Naive B cell (primary cell): ENCODE data around the gene PTGER1. TPM values are rescaled to one million over a fixed set of nuclear protein-coding genes. Genes with fewer than 3 reads are reported as not detected.

ENCODE experiments used
- ATAC-seq, 2 donors: fragments of 150-1000 bp; cut with Tn5 transposase; 2 replicates each; pipeline ENCODE4 v1.10.0; 2021; ENCODE audit warnings: low read depth in 2 of 2, mild to moderate bottlenecking in 2 of 2, moderate library complexity in 2 of 2
- DNase-seq: peaks from one replicate; pipeline ENCODE4 v3.0.0; 2022
- H3K27ac Mint-ChIP-seq, 6 donors: one replicate each; pipeline ENCODE4 v1.8.0; 2020 to 2022; ENCODE audit warnings: mild to moderate bottlenecking in 6 of 6, mixed read lengths in 6 of 6, moderate library complexity in 5 of 6, inconsistent platforms in 2 of 6
- H3K27me3 Mint-ChIP-seq, 3 donors: one replicate each; pipeline ENCODE4 v1.8.0; 2021 to 2022; ENCODE audit warnings: mixed read lengths in 3 of 3, mild to moderate bottlenecking in 1 of 3
- H3K36me3 Mint-ChIP-seq, 2 donors: one replicate each; pipeline ENCODE4 v1.8.0; 2020 to 2022; ENCODE audit warnings: mixed read lengths in 2 of 2, inconsistent platforms in 1 of 2, mild to moderate bottlenecking in 1 of 2
- H3K4me1 Mint-ChIP-seq, 3 donors: one replicate each; pipeline ENCODE4 v1.8.0; 2020 to 2022; ENCODE audit warnings: mixed read lengths in 3 of 3, inconsistent platforms in 1 of 3, mild to moderate bottlenecking in 1 of 3, moderate library complexity in 1 of 3
- H3K4me3 Mint-ChIP-seq, 8 donors: one replicate each; pipeline ENCODE4 v1.8.0; 2020 to 2022; ENCODE audit warnings: mild to moderate bottlenecking in 8 of 8, mixed read lengths in 8 of 8, moderate library complexity in 8 of 8, inconsistent platforms in 2 of 8
- H3K9me3 Mint-ChIP-seq, 7 donors: one replicate each; pipeline ENCODE4 v1.8.0; 2020 to 2022; ENCODE audit warnings: mixed read lengths in 7 of 7, mild to moderate bottlenecking in 5 of 7, inconsistent platforms in 2 of 7, moderate library complexity in 1 of 7
- polyA plus RNA-seq, 6 donors: library from polyadenylated mRNA; unstranded; fragments of 300-500 nt; fragmentation: Illumina TruSeq; gene quantifications; one replicate each; pipeline ENCODE4 v1.2.3, GENCODE V29; 2021; ENCODE audit warnings: low read depth in 6 of 6

Gene PTGER1
- polyA plus RNA-seq, 6 donors from 2014 or later: not detected

- H3K4me1 Mint-ChIP-seq: peaks cover 29 to 52% (median 44%) of the 10 kb centered on the region in 3 donors
- H3K9me3 Mint-ChIP-seq: no peaks in the 10 kb centered on the region
- no peaks in the 10 kb centered on the region for H3K27me3 Mint-ChIP-seq
- H3K27ac Mint-ChIP-seq: peak overlapping the region in 5 of 6 donors; percentile 1 to 75 (median 64)
- H3K4me3 Mint-ChIP-seq: peak overlapping the region in 7 of 8 donors; percentile 74 to 96 (median 95)
- H3K36me3 Mint-ChIP-seq: peaks cover 0 to 4% of the 10 kb centered on the region in 2 donors
- DNase-seq: no peak
- no peak for ATAC-seq
These were observed 36.1 kb downstream of the PTGER1 start for GRCh38 chr19:14439014-14439413.

DNA sequence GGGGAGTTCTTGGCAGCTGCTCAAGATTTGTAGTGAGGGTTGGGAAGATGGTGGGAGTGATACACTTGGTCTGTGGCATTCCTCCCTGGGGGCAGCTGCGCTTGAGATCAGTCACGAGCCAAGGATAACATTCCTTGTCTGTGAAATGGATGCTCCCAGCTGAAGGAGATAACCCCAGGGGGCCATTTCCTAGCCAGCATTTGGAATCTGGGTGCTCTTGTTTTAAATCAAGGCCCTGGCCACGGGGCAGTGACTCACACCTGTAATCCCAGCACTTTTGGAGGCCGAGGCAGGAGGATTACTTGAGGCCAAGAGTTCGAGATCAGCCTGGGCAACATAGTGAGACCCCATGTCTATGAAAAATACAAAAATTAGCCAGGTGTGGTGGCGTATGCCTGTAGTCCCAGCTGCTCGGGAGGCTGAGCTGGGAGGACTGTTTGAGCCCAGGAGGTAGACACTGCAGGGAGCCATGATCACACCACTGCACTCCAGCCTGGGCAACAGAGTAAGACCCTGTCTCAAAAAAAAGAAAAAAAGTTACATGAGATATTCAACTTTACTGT is 37.5 kb downstream of the PTGER1 start:
- peak overlapping the region in 1 of 6 donors; percentile 71 for H3K27ac Mint-ChIP-seq
- H3K36me3 Mint-ChIP-seq: no peaks in the 10 kb centered on the region
- DNase-seq: no peak
- no peaks in the 10 kb centered on the region for H3K9me3 Mint-ChIP-seq
- H3K4me3 Mint-ChIP-seq: peak overlapping the region in 4 of 8 donors; percentile 3 to 61 (median 22)
- peaks cover 32 to 54% (median 45%) of the 10 kb centered on the region in 3 donors for H3K4me1 Mint-ChIP-seq
- no peak for ATAC-seq
- no peaks in the 10 kb centered on the region for H3K27me3 Mint-ChIP-seq

- H3K4me1 Mint-ChIP-seq: peaks cover 32 to 62% (median 47%) of the 10 kb centered on the region in 3 donors
- peak overlapping the region in 5 of 6 donors; percentile 16 to 65 (median 38) for H3K27ac Mint-ChIP-seq
- no peak for DNase-seq
- H3K9me3 Mint-ChIP-seq: no peaks in the 10 kb centered on the region
- H3K27me3 Mint-ChIP-seq: peaks cover 0 to 5% (median 0%) of the 10 kb centered on the region in 3 donors
- ATAC-seq: no peak
- H3K4me3 Mint-ChIP-seq: peak overlapping the region; percentile 22 to 90 (median 62)
- H3K36me3 Mint-ChIP-seq: no peaks in the 10 kb centered on the region
These were observed 39.7 kb downstream of the PTGER1 start for GRCh38 chr19:14435320-14436050.

- Mint-ChIP-seq H3K27ac (peak overlapping the region in 5 of 6 donors; percentile 51 to 91 (median 80)), H3K27me3 (peaks cover 0 to 8% (median 0%) of the 10 kb centered on the region in 3 donors), H3K4me1 (peaks cover 26 to 55% (median 40%) of the 10 kb centered on the region in 3 donors), H3K9me3 (no peaks in the 10 kb centered on the region), H3K4me3 (peak overlapping the region; percentile 54 to 92 (median 79)), H3K36me3 (no peaks in the 10 kb centered on the region)
- ATAC-seq (no peak), DNase-seq (no peak)
These were observed 40.4 kb downstream of the PTGER1 start for GRCh38 chr19:14434543-14435319.

DNA sequence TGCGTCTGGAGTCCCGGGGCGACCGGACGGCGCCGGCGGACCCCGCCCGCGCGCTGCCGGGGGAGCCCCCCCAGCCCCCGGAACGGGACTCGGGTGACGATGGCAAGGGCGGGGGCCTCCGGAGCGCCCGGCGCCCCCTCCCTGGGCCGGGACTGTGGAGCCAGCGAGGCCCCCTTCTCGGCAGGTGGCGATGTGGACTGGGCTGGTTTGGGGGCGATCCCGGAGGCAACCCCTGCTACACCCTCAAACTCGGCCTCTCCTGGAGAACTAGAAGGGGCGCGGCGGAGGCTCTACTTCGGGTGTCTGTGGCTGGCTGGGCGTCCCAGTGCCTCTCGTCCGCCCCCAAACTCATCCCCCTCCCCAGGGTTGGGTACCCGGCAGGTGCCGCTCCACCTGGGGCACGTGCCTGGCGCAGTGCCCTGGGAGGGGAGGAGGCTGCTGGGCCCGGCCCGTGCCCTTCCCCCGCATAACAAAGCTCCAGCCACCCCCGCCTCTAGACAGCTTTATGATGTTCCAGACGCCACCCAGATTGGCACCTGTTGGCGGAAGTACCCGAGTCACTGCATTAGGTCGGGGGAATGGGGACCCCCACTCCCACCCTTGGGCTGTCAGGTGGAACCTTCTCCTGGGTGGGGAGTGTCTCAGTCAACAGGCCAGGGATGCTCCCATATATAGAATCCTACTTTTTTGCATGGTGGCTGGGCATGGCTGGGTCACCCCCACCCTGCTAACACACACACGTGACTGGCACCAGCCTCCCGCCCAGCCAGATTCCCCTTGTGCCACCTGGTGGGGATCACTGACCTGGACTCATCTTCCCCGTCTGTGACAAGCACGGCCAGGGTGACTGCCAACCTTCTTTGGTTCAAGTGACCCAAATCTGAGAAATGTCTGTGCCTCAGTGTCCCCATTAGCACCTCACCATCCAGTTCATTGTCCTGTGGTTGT is 41.3 kb downstream of the PTGER1 start:
- Mint-ChIP-seq H3K4me1 (peaks cover 19 to 46% (median 31%) of the 10 kb centered on the region in 3 donors), H3K36me3 (no peaks in the 10 kb centered on the region), H3K27me3 (peaks cover 0 to 8% (median 0%) of the 10 kb centered on the region in 3 donors), H3K27ac (peak overlapping the region; percentile 38 to 87 (median 72)), H3K4me3 (peak overlapping the region; percentile 54 to 92 (median 79)), H3K9me3 (no peaks in the 10 kb centered on the region)
- ATAC-seq (peak; percentile 68 to 73), DNase-seq (peak; percentile 61)

DNA sequence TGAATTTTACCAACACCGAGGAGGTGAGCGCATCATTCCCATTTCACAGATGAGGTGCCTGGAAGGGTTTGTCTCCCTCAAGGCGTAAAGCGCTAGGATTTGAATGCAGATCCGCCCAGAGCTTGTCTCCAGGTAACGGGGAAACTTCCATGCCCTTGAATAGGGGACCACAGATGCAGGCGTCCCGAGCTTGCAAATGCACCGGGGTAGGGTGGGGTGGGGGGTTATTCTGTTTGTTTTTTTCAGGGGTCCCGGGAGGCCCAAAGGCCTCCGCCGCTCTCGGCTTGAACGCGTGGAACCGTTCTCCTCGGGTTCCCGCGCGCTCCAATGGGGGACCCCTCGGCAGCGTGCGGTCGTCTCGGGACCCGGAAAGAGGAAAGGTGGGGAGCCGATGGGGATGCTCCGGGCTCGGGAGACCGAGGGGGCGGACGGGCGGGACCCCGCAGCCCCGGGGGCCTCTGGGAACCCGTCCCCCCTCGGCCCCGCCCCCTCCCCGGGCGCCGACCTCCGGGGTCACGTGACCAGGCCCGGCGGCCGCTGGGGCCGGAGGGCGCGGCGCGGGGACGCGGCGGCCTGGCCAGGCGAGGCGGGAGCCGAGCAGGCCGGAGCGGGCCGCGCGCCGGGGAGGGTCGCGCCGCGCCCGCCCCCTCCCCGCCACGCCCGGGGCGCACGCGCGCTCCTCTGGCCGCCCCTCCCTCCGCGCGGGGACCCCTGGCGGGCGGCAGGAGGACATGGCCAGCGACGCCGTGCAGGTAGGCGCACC is 42.2 kb downstream of the PTGER1 start, which contains the start of gene PKN1:
Gene PKN1, plus strand, starts transcription at position 516 of the 763 bp plus-strand sequence. Its CDS starts 216 bp downstream, at position 732.
- Mint-ChIP-seq H3K9me3 (no peaks in the 10 kb centered on the region), H3K27me3 (peaks cover 0 to 8% (median 0%) of the 10 kb centered on the region in 3 donors), H3K27ac (peak within 1 kb of the TSS; percentile 67 to 89 (median 86)), H3K36me3 (no peaks in the 10 kb centered on the region), H3K4me3 (peak within 1 kb of the TSS; percentile 84 to 96 (median 88)), H3K4me1 (peaks cover 19 to 42% (median 29%) of the 10 kb centered on the region in 3 donors)
- ATAC-seq (peak; percentile 49 to 51), DNase-seq (peak; percentile 67)

GRCh38 chr19:14430712-14431111 is 44.4 kb downstream of the PTGER1 start:
- DNase-seq (no peak), ATAC-seq (no peak)
- H3K36me3 Mint-ChIP-seq: no peaks in the 10 kb centered on the region
- H3K4me1 Mint-ChIP-seq: peaks cover 22 to 32% (median 29%) of the 10 kb centered on the region in 3 donors
- peaks cover 0 to 8% (median 0%) of the 10 kb centered on the region in 3 donors for H3K27me3 Mint-ChIP-seq
- peak overlapping the region in 6 of 8 donors; percentile 3 to 76 (median 42) for H3K4me3 Mint-ChIP-seq
- no peaks in the 10 kb centered on the region for H3K9me3 Mint-ChIP-seq
- H3K27ac Mint-ChIP-seq: peak overlapping the region in 2 of 6 donors; percentile 72 to 73

- peaks cover 14 to 16% (median 14%) of the 10 kb centered on the region in 3 donors for H3K4me1 Mint-ChIP-seq
- ATAC-seq: no peak
- no peak for DNase-seq
- peaks cover 0 to 8% (median 0%) of the 10 kb centered on the region in 3 donors for H3K27me3 Mint-ChIP-seq
- H3K27ac Mint-ChIP-seq: no peak overlapping the region
- no peaks in the 10 kb centered on the region for H3K36me3 Mint-ChIP-seq
- no peaks in the 10 kb centered on the region for H3K9me3 Mint-ChIP-seq
- H3K4me3 Mint-ChIP-seq: peak overlapping the region in 1 of 8 donors; percentile 54
These were observed 46.2 kb downstream of the PTGER1 start for GRCh38 chr19:14428882-14429416.

GRCh38 chr19:14427461-14427860 is 47.7 kb downstream of the PTGER1 start:
- Mint-ChIP-seq H3K4me3 (peak overlapping the region in 2 of 8 donors; percentile 55 to 71), H3K27ac (peak overlapping the region in 1 of 6 donors; percentile 33), H3K9me3 (no peaks in the 10 kb centered on the region), H3K4me1 (peaks cover 10 to 11% (median 10%) of the 10 kb centered on the region in 3 donors), H3K27me3 (peaks cover 0 to 8% (median 0%) of the 10 kb centered on the region in 3 donors), H3K36me3 (no peaks in the 10 kb centered on the region)
- ATAC-seq (no peak), DNase-seq (no peak)

DNA sequence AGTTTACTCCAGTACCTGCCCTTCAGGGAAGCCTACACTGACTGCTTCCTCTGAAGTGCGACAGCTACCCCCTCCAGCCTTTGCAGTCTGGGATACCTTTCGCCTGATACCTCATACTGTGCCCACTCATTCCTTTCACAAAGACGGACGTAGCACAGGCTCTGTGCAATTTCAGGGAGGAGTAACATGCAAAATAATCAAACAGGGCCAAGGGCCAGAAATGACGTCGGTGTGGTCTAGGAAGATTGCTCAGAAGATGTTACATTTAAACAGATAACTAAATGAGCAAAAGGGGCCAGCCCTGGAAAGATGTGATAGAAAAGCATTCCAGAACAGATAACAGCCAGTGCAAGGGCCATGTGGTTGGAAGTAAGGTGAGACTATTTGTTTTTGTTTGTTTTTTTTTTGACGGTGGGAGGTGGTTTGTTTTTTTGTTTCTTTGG is 49.4 kb downstream of the PTGER1 start:
- DNase-seq (no peak), ATAC-seq (no peak)
- Mint-ChIP-seq H3K9me3 (no peaks in the 10 kb centered on the region), H3K4me1 (peaks cover 0 to 7% (median 2%) of the 10 kb centered on the region in 3 donors), H3K27me3 (peaks cover 0 to 5% (median 0%) of the 10 kb centered on the region in 3 donors), H3K27ac (peak overlapping the region in 1 of 6 donors; percentile 47), H3K36me3 (no peaks in the 10 kb centered on the region), H3K4me3 (peak overlapping the region in 1 of 8 donors; percentile 1)
